GM18499 (cell line): ENCODE results near the gene TSPEAR.
"Not testable (repeated sequence)": the region's sequence is repeated elsewhere in the genome, so short reads cannot be mapped to it uniquely, and the experiment has no call there.

Source experiments
- ATAC-seq: cut with Tn5 transposase; IDR thresholded peaks from one replicate; pipeline ENCODE4 v1.9.1; 2021; ENCODE audit warnings: moderate number of reproducible peaks; ENCODE audit not compliant: insufficient read depth, unreplicated experiment

The TSPEAR gene

DNA sequence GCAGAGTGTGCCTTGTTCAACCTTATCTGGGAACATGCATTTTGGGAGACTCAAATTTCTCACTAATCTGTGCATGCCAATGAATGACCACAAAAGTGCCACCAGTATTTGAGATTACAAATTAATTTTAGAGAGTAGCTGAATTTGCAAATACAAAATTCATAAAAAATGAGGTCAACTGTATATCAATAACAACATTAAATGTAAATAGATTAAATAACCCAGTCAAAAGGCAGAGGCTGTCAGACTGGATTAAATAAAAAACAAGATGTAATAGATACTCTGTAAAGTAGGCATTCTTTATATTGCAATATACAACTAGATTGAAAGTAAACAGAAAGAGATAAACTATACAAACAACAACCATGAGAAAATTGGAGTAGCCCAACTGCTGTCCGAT, 147.3 kb downstream of the TSPEAR start:
- ATAC-seq: no peak

DNA sequence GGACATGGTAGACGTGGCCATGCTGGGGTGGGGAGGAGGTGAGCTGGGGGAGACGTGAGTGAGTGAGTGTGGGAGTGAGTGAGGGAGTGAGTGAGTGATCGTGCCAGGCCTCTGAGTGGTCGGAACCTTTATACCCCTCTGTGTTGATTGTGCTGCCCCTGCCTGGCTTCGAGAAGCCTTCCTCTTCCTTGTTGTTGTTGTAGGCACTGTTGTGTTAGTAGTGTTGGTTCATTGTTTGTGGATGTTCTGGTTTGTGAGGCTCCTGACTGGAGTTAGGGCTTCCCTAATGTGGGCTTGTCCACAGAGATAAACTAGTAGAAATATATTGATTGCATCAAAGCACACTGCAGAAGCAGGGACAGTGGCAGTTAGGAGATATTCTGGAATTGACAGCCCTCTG, 152.7 kb downstream of the TSPEAR start, which contains the start of gene KRTAP10-3:
KRTAP10-3 (minus strand) TSS at position 101 of the 400 bp plus-strand sequence; CDS start at position 21, 80 bp downstream.
- ATAC-seq: no peak

GRCh38 chr21:44558329-44558675, 153.1 kb downstream of the TSPEAR start:
- ATAC-seq: not testable (repeated sequence)

DNA sequence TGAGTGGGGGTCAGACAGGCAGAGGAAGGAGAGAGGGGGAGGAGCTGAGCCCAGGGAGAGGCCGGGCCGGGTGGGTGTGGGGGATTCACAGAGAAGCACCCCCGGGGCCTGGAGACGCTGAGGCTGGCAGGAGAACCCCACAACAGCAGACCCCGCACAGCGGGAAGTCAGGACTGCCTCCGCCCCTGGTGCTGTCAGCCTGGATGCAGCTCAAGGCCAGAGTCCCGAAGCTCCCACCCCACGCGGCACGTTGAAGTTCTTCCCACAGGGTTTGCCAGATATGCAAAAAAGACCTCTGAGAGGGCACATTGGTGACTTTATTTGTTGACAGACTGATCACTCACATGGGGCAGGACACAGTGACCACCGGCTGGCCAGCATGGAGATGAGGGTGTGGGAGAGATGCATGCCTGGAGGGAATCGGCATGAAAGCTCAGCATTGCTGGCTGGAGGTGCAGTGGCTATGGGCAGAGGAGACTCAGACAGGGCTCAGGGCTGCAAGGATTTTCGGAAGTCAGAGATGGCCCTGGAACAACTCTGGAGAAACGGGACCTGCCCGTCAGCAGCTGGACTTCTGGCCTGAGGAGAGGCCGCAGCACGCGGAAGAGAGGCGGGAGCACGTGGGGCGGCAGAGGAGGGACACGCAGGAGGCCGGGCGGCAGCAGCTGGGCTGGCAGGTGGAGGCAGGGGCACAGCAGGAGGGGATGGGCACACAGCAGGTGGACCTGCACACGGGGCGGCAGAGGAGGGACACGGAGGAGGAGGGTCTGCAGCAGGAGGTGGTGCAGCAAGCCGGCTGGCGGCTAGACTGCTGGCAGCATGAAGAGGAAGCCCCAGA, 153.7 kb downstream of the TSPEAR start:
- no peak for ATAC-seq

- ATAC-seq: no peak
Measured at GRCh38 chr21:44556879-44557278, 154.5 kb downstream of the TSPEAR start.

- no peak for ATAC-seq
Measured at GRCh38 chr21:44555200-44555875, 156.0 kb downstream of the TSPEAR start.

DNA sequence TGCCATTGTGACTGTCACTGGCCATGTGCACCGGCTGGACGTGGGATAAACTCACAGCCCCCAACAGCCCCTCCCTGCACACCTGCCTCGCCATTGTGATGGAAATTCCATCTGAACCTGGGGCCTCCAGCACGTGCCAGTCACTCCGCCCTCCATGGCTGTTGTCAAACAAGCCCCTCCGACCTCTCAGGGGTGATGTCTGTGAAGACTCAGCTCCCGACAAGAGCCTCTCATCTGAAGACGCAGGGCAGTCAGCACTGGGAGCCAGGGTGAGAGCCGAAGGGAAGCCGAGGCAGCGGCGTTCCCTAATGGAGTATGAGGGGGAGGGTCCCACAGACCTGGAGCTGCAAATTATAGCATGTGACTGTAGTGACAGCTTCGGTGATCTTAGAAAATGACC, 158.7 kb downstream of the TSPEAR start:
- no peak for ATAC-seq

DNA sequence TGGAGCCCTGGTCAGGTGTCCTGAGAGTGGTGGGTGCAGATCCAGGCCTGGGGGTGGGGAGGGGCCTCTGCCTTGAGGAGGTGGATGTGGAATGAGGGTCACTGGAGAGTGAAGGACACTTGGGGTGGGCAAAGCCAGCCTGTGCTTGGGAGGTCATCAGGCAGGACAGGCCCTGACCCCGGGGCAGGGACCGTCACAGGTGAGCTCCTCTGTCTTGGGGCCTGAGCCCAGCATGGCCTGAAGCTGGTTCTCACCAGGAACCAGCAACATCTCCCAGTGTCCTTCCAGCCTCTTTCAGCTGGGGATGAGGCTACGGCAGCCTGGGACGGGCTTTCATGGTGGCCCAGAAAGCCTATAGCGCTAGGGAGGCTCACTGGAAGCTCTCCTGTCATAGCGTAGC, 159.2 kb downstream of the TSPEAR start:
- ATAC-seq: no peak

DNA sequence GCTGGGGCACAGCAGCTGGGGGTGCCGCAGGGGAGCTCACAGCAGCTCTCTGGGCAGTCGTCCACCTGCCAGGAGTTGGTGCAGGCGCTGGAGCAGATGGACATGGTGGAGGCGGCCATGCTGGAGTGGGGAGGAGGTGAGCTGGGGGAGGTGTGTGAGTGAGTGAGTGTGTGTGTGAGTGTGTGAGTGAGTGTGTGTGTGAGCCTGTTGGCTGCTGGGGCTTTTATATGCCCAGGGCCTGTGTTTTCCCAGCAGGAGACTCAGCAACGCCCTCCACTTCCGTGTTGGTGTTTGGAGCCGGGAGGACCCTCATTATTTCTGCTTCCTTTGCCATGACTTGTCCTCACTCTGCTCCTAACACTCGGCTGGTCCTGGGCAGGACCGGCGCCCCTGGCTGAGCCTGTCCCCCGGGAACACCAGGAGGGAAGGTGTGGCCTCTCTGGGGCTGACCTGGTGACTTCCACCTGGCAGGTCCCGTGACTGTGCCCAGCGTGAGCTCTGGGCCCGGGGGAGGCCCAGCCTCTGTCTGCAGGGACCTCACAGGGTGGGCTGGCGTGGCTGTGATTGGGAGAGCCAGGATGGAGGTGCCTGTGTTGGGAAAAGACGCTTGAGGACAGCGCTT, 159.9 kb downstream of the TSPEAR start, which contains the start of gene KRTAP10-2:
KRTAP10-2 (minus strand) TSS at position 166 of the 622 bp plus-strand sequence; CDS start at position 119, 47 bp downstream.
- ATAC-seq: no peak

DNA sequence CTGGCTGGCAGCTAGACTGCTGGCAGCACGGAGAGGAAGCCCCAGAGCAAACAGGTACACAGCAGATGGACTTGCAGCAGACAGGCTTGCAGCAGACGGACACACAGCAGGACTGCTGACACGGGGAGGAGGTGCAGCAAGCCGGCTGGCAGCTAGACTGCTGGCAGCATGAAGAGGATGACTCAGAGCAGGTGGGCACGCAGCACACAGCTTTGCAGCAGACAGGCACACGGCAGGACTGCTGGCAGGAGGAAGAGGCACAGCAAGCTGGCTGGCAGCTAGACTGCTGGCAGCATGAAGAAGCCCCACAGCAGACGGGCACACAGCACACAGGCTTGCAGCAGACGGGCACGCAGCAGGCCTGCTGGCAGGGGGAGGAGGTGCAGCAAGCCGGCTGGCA, 160.6 kb downstream of the TSPEAR start:
- no peak for ATAC-seq

GRCh38 chr21:44550285-44550684, 161.1 kb downstream of the TSPEAR start:
- not testable (repeated sequence) for ATAC-seq

DNA sequence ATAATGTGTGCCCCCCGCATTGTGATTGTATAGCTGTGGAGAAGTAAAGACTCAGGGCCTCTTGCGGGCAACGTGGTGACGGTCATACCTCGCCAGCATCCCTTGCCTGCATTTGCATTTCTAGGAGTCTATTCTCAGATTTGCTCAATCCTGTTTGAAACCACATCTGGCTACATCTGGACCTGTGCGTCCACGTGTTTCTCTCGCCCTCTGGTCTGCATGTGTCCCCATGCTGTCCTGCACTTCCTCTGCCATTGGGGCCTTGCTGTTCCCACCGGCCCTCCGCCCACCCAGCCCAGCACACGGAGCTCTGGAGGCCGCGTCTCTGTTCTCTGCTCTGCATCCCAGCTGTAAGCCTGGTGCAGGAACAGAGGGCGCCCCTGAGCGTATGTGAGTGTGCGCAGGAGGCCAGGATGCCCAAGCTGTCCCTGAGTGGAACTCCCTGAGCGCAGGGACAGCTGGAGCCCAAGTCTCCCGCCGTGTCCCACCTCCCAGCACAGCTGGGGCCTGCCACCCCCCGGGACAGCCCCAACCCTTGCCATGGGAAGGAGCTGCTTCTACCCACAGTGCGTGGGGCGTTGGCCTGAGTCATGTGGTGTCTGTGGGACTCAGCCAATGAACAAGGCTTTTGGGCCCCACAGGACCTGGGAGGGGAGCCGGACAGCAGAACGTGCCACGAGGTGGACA, 161.7 kb downstream of the TSPEAR start:
- ATAC-seq: no peak

DNA sequence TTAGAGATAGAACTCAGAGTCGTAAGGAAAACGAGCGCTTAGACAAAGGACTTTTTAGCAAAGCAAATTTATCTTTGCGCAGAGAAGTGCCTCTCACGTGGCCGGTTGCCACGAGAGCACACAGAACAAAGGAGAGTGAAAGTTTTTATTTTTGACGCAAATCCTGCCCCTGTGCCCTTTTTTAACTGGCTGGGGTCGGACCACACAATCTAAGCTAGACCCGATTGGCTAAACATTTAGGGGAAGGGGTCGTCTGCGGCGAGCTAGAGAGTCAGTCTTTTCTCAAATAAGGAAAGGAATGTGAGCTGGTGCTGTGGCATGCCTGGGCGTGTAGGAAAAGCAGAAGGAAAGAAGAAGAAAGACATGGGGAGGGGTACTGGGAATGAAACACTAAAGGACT, 162.4 kb downstream of the TSPEAR start:
- ATAC-seq: no peak

DNA sequence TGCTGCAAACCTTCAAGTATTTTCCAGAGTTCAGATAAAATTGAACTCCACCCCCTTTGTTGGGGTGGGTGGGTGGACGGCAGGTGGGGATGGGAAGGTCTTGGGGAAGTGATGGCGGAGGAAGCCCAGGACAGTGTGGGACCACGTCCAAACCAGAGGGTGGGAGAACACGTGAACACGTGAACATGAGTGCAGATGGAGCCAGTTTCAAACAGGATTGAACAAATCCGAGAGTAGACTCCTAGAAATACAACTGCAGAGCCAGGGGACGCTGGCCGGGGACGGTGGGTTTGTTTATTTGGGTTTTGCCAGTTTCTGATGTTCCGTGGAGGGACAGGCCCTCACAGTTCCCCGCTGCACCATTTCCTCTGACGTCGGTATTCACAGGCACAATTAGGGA, 163.0 kb downstream of the TSPEAR start:
- ATAC-seq: no peak

GRCh38 chr21:44547656-44548331, 163.6 kb downstream of the TSPEAR start:
- ATAC-seq: no peak

DNA sequence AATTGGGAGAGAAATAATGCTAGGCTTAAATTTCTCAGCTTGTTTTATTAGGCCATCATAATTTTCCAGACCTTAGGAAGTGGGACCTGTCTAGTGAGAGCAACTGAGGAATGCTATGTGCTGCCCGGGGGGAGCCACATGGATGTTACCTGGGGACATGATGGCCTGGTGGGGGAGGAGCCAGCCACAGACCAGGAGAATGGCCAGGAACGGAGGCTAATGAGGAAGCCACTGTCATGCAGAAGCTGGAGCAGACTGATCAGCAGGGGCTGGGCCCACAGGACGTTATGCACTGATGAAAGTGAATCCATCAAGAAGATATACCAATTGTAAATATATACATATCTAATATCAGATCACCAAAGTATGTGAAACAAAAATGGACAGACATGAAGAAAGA, 166.8 kb downstream of the TSPEAR start:
- no peak for ATAC-seq

DNA sequence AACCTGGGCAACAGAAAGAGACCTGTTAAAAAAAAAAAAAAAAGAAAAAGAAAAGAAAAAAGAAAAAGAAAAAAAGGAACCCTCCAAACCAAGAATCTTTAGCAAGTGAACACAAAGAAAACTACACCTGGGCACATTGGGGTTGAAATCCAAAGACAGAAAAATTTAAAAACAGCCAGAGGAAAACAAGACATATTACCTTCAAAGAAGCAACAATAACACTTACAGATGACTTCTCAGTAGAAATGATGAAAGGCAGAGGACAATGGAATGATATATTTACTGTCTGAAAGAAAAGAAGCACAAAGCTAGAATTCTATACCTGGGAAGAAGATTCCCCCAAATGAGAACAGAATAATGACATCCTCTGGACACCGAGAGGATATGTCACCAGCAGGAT, 168.7 kb downstream of the TSPEAR start:
- no peak for ATAC-seq

- no peak for ATAC-seq
Measured at GRCh38 chr21:44540741-44541288, 170.6 kb downstream of the TSPEAR start.

DNA sequence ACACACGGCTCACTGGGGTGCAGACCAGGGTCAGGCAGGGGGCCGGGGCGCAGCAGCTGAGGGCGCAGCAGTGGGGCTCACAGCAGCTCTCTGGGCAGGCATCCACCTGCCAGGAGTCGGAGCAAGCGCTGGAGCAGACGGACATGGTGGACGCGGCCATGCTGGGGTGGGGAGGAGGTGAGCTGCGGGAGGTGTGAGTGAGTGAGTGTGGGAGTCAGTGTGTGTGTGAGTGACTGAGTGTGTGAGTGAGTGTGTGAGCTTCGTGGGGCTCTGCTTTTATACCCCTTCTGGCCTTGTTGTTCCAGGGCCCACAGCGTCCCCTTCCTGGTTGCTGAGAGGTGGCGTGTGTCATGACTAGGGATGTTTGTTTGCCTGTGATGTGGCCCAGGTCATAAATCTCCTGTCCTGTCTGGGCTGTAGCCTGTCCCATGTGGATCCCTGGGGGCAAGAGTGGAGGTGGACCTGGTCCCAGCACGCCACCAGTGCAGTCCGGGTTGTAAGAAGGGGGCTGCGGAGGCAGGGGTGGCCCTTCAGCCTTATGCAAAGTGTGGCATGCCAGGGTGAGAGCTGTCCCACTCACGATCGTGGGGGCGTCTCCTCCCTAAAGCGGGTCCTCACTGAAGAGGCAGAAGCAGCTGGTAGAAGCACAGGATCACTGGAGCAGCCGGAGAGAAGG, 171.2 kb downstream of the TSPEAR start, which contains the start of gene KRTAP10-1:
KRTAP10-1 (minus strand) TSS at position 205 of the 676 bp plus-strand sequence; CDS start at position 160, 45 bp downstream.
- ATAC-seq: no peak
